HS-27A (cell line): ENCODE results near the gene ICA1.

Experiments used
- DNase-seq: peaks from one replicate; pipeline ENCODE4 v3.0.0-alpha.2; 2012; ENCODE audit warnings: low read depth, missing footprints

Gene ICA1

GRCh38 chr7:8157296-8157695, 104.7 kb downstream of the ICA1 start:
- no peak for DNase-seq

GRCh38 chr7:8155836-8156235, 106.1 kb downstream of the ICA1 start:
- no peak for DNase-seq

- DNase-seq = no peak
Observed at GRCh38 chr7:8154272-8154671, 107.7 kb downstream of the ICA1 start.

GRCh38 chr7:8152489-8153192, 109.3 kb downstream of the ICA1 start:
- no peak for DNase-seq

GRCh38 chr7:8151161-8151725, 110.7 kb downstream of the ICA1 start:
- no peak for DNase-seq

GRCh38 chr7:8149222-8149621, 112.7 kb downstream of the ICA1 start:
- DNase-seq = no peak

GRCh38 chr7:8147760-8148463, 114.1 kb downstream of the ICA1 start:
- no peak for DNase-seq

GRCh38 chr7:8146788-8147413, 115.1 kb downstream of the ICA1 start:
- DNase-seq = no peak

- no peak for DNase-seq
Observed at GRCh38 chr7:8146106-8146787, 115.7 kb downstream of the ICA1 start.

GRCh38 chr7:8144856-8145255, 117.1 kb downstream of the ICA1 start:
- no peak for DNase-seq

GRCh38 chr7:8143151-8143874, 118.7 kb downstream of the ICA1 start:
- no peak for DNase-seq

GRCh38 chr7:8142477-8142876, 119.5 kb downstream of the ICA1 start:
- DNase-seq = no peak

GRCh38 chr7:8141070-8141469, 120.9 kb downstream of the ICA1 start:
- no peak for DNase-seq

GRCh38 chr7:8136051-8136730, 125.8 kb downstream of the ICA1 start:
- no peak for DNase-seq

- DNase-seq = no peak
Observed at GRCh38 chr7:8135417-8135816, 126.5 kb downstream of the ICA1 start.

- DNase-seq = no peak
Observed at GRCh38 chr7:8134089-8134733, 127.8 kb downstream of the ICA1 start.

GRCh38 chr7:8133188-8133848, 128.6 kb downstream of the ICA1 start:
- DNase-seq = no peak

- DNase-seq = no peak
Observed at GRCh38 chr7:8131694-8132605, 130.0 kb downstream of the ICA1 start.

GRCh38 chr7:8130663-8131062, 131.3 kb downstream of the ICA1 start:
- DNase-seq = no peak
